Common myeloid progenitor, CD34-positive (primary cell): Measurements from ENCODE around the gene DOC2A.

Experiments used
- CTCF ChIA-PET: fragments of 350-600 bp; sonication (Branson Sonifier 250); formaldehyde crosslinking; loops from one replicate; lab custom pipeline; 2021; ENCODE audit warnings: antibody characterized with exemption; lab: Charles Lee
- POLR2A ChIA-PET: fragments of 350-600 bp; sonication (Branson Sonifier 250); formaldehyde crosslinking; loops from one replicate; lab custom pipeline; 2021; ENCODE audit warnings: antibody characterized with exemption; lab: Charles Lee
- DNase-seq, 3 donors: peaks; one replicate each; pipeline versions ENCODE4 v3.0.0 to v3.0.0-alpha.2; 2013
- H3K27ac ChIP-seq, 2 experiments: 1 replicate in 1 of 2; 2 replicates in 1 of 2; pipeline ENCODE4 v1.7.0; 2013; ENCODE audit warnings: inconsistent platforms in 2 of 2, low read length in 2 of 2, mild to moderate bottlenecking in 2 of 2, low read depth in 1 of 2, moderate library complexity in 1 of 2; ENCODE audit not compliant: severe bottlenecking in 2 of 2, insufficient read depth in 1 of 2, poor library complexity in 1 of 2
- H3K27me3 ChIP-seq, 5 experiments: replicated peaks in 2 of 5; 1 replicate in 3 of 5; 2 replicates in 2 of 5; pipeline versions ENCODE4 v1.6.1 to v1.7.0; 2013; ENCODE audit warnings: low read length in 4 of 5, mild to moderate bottlenecking in 2 of 5, moderate library complexity in 2 of 5, inconsistent platforms in 1 of 5; ENCODE audit not compliant: insufficient read depth in 5 of 5, control insufficient read depth in 4 of 5
- H3K36me3 ChIP-seq, 4 experiments: 1 replicate in 2 of 4; 2 replicates in 2 of 4; pipeline versions ENCODE4 v1.6.1 to v1.7.0; 2013; ENCODE audit warnings: low read length in 3 of 4, control low read depth in 1 of 4, mild to moderate bottlenecking in 1 of 4; ENCODE audit not compliant: control insufficient read depth in 4 of 4, insufficient read depth in 4 of 4
- H3K4me1 ChIP-seq, 4 experiments: 1 replicate in 3 of 4; 2 replicates in 1 of 4; pipeline versions ENCODE4 v1.6.1 to v1.7.1; 2013; ENCODE audit warnings: low read length in 3 of 4, mild to moderate bottlenecking in 3 of 4, control low read depth in 1 of 4, inconsistent platforms in 1 of 4, moderate library complexity in 1 of 4; ENCODE audit not compliant: control insufficient read depth in 4 of 4, insufficient read depth in 4 of 4; ENCODE audit errors: control extremely low read depth in 1 of 4
- H3K4me3 ChIP-seq, 7 experiments: 1 replicate in 4 of 7; 2 replicates in 3 of 7; pipeline versions ENCODE4 v1.5.1 to v1.7.0; 2013; ENCODE audit warnings: mild to moderate bottlenecking in 7 of 7, low read length in 6 of 7, moderate library complexity in 6 of 7, inconsistent platforms in 2 of 7, low read depth in 2 of 7, control low read depth in 1 of 7; ENCODE audit not compliant: insufficient read depth in 4 of 7, control insufficient read depth in 1 of 7; ENCODE audit errors: extremely low read depth in 1 of 7
- H3K9me3 ChIP-seq, 5 experiments: 1 replicate in 4 of 5; 2 replicates in 1 of 5; pipeline versions ENCODE4 v1.6.1 to v1.7.1; 2013; ENCODE audit warnings: low read length in 4 of 5, mild to moderate bottlenecking in 2 of 5, inconsistent platforms in 1 of 5, low read depth in 1 of 5, moderate library complexity in 1 of 5; ENCODE audit not compliant: control insufficient read depth in 4 of 5, insufficient read depth in 2 of 5; ENCODE audit errors: control extremely low read depth in 1 of 5
- WGBS: methylation state at CpG from one replicate; pipeline ENCODE4 v1.1.5; 2013; ENCODE audit not compliant: insufficient coverage; 5-methylcytosine and 5-hydroxymethylcytosine counted together

The DOC2A gene

DNA sequence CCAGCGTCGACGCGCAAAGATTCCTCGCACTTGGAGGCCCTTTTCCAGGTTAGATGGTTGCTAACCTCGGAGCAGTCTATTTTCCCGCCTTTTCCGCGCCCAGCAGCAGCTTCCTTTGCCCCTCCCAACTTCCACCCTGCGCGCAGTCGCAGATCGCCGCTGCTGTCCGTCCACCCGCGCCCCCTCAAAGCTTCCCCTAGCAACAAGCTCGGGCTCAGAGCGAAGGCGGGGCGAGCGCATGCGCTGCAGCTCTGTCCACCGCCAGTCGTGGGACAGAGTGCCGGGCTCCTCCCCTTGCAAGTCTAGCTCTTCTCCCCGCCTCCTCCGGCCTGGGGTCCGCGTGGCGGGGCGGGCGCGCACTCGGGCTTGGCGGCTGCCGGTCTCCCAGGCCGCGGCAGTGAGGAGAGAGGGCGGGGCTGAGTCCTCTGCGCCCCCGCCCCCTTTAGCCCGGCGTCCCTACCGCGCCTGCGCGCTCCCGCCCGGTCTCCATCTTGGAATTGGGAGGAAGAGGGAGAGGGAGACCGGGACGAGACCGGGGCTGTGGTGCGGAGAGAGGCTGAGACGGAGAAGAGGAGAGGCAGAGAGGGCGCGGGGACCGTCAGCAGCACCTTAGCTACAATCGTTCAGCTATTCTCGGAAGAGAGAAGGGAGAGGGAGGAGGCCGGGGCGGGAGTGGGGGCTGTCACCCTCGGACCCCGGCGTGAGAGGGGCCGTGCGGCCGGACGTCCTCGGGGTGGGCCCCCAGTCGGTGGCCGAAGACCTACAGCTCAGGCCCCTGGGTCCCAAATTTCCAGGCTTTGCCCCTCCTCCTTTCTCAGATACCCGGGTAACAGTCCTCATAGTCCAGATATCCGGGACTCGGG is 37.2 kb downstream of the DOC2A start, which contains the start of gene TAOK2:
TSS of gene TAOK2 (plus strand) at position 485 of the 863 bp plus-strand sequence. CDS start 3,905 bp downstream, outside the sequence.
- Histone ChIP-seq H3K27ac (peak within 1 kb of the TSS; percentile 80 to 87), H3K4me3 (peak within 1 kb of the TSS; percentile 86 to 98 (median 95)), H3K27me3 (no peaks in the 10 kb centered on the region), H3K4me1 (peaks cover 7 to 31% (median 26%) of the 10 kb centered on the region in 4 experiments), H3K36me3 (peaks cover 8 to 41% (median 28%) of the 10 kb centered on the region in 4 experiments), H3K9me3 (no peaks in the 10 kb centered on the region)
- CTCF ChIA-PET, result interaction anchor here (0.6 to 2.6 kb wide), 8 partner anchors 9 to 62 kb away, joined by 3 to 11 read pairs (median 3); partner anchors contain the start of genes HIRIP3, INO80E and TMEM219
- DNase-seq, result peak; percentile 99
- POLR2A ChIA-PET, result interaction anchor here (0.9 to 2.7 kb wide), 5 partner anchors 11 to 93 kb away, joined by 4 to 7 read pairs (median 5); partner anchors contain the start of genes ALDOA and INO80E
- WGBS, result 4% methylated on average over 58 of the region's 75 CpGs

DNA sequence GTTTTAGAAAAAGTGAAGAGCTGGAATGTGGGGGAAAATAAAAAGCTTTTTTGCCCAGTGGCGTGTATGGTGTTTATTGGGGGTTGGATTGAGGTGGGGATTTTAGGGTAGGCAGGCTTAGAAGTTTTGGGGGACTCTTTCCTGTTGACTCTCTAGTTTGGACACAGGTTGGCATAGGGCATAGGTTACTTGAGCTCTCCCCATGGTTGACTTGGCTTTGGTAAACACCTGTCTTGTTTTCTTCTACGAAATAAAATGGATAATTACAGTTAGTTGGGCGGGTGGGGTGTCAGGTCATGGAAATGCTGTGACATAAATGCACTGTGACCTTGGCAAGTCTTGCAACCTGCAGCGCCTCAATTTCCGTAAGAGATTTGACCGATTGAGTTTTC is 37.8 kb downstream of the DOC2A start:
- WGBS, result 74% methylated on average over 6 of the region's 6 CpGs
- ChIA-PET CTCF (interaction anchor here (0.6 to 2.6 kb wide), 8 partner anchors 8 to 61 kb away, joined by 3 to 11 read pairs (median 3); partner anchors contain the start of genes INO80E and TMEM219), POLR2A (interaction anchor here (0.9 to 2.7 kb wide), 6 partner anchors 10 to 94 kb away, joined by 3 to 7 read pairs (median 4); partner anchors contain the start of genes ALDOA and INO80E)
- H3K27me3 ChIP-seq, result no peaks in the 10 kb centered on the region
- peaks cover 7 to 31% (median 26%) of the 10 kb centered on the region in 4 experiments for H3K4me1 ChIP-seq
- no peak for DNase-seq
- no peak overlapping the region for H3K27ac ChIP-seq
- H3K36me3 ChIP-seq, result peaks cover 13 to 40% (median 26%) of the 10 kb centered on the region in 4 experiments
- H3K9me3 ChIP-seq, result no peaks in the 10 kb centered on the region
- H3K4me3 ChIP-seq, result peak overlapping the region in 1 of 7 experiments; percentile 5

DNA sequence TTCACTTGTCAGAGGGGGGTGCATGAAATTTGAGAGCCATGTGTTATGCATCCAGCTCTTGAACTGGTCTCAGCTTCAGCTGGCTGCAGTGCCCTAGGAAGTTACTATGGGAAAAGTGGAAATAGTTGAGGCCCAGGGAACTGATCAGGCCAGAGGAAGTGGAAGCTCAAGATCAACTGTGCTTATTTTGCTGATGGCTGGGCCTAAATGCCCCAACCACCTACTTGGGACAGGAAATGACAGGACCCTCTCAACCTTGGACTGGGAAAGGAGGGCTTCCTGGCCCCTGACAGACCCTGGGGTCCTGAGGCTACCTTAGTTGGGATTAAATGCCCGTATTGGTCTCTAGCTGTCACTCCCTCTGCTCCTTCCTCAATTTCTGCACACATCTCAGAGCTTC is 38.3 kb downstream of the DOC2A start:
- Histone ChIP-seq H3K4me1 (peaks cover 7 to 31% (median 26%) of the 10 kb centered on the region in 4 experiments), H3K36me3 (peaks cover 13 to 38% (median 24%) of the 10 kb centered on the region in 4 experiments), H3K27me3 (no peaks in the 10 kb centered on the region), H3K27ac (no peak overlapping the region), H3K4me3 (no peak overlapping the region), H3K9me3 (no peaks in the 10 kb centered on the region)
- DNase-seq, result no peak
- CTCF ChIA-PET, result interaction anchor here (1.0 to 2.6 kb wide), 5 partner anchors 10 to 61 kb away, joined by 3 to 11 read pairs (median 3); partner anchors contain the start of genes INO80E and TMEM219
- POLR2A ChIA-PET, result interaction anchor here (1.2 to 2.7 kb wide), 3 partner anchors 10 to 94 kb away, joined by 3 to 7 read pairs (median 4); no protein-coding TSS in a partner anchor
- WGBS, result 80% methylated on average over 1 of the region's 1 CpG

DNA sequence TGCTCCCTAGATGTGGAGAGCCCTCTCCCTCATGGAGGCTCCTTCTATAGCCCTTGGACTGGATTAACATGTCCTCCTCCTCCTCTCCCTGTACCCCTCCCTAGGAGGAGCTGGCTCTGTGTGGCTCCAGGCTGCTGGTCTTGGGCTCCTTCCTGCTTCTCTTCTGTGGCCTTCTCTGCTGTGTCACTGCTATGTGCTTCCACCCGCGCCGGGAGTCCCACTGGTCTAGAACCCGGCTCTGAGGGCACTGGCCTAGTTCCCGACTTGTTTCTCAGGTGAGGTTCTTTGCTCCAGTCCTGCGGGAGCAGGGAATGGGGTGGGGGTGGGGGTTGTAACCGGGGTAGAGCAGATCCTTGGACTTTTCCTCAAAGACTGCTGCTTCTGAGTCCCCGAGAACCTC is 39.5 kb downstream of the DOC2A start:
- Histone ChIP-seq H3K36me3 (peaks cover 13 to 34% (median 24%) of the 10 kb centered on the region in 4 experiments), H3K27ac (no peak overlapping the region), H3K27me3 (no peaks in the 10 kb centered on the region), H3K4me1 (peaks cover 7 to 27% (median 21%) of the 10 kb centered on the region in 4 experiments), H3K4me3 (no peak overlapping the region), H3K9me3 (no peaks in the 10 kb centered on the region)
- POLR2A ChIA-PET, result interaction anchor here (0.6 kb wide), 1 partner anchor 62 kb away, joined by 3 read pairs; no protein-coding TSS in a partner anchor
- 100% methylated on average over 4 of the region's 8 CpGs for WGBS
- CTCF ChIA-PET, result interaction anchor here (0.7 to 2.6 kb wide), 2 partner anchors 9 to 21 kb away, joined by 3 to 11 read pairs; partner anchors contain the start of gene TMEM219
- no peak for DNase-seq

DNA sequence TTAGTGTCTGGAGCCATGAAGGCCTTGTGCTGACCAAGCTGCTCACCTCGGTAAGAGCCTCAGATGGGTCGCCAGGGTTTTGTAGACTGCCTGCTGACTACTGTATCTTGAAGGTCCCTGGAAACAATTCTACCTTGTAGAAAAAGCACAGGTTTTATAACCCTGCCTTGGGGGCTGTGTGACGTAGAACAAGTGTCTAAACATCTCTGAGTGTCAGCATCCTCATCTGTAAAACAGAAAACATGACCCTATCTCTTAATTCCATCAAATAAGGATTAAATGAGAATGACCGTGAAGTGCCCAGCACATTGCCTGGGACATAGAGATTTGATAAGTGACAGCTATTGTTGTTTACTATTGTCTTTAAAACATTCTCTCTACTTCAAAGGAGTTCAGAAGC is 42.6 kb downstream of the DOC2A start:
- CTCF ChIA-PET, result no interaction called here
- Histone ChIP-seq H3K4me1 (peaks cover 0 to 2% (median under 1%) of the 10 kb centered on the region in 4 experiments), H3K36me3 (peaks cover 13 to 36% (median 24%) of the 10 kb centered on the region in 4 experiments), H3K9me3 (no peaks in the 10 kb centered on the region), H3K4me3 (no peak overlapping the region), H3K27ac (no peak overlapping the region), H3K27me3 (no peaks in the 10 kb centered on the region)
- POLR2A ChIA-PET, result interaction anchor here (0.7 kb wide), 1 partner anchor 8 kb away, joined by 4 read pairs; no protein-coding TSS in a partner anchor
- WGBS, result 93% methylated on average over 3 of the region's 4 CpGs
- DNase-seq, result no peak

DNA sequence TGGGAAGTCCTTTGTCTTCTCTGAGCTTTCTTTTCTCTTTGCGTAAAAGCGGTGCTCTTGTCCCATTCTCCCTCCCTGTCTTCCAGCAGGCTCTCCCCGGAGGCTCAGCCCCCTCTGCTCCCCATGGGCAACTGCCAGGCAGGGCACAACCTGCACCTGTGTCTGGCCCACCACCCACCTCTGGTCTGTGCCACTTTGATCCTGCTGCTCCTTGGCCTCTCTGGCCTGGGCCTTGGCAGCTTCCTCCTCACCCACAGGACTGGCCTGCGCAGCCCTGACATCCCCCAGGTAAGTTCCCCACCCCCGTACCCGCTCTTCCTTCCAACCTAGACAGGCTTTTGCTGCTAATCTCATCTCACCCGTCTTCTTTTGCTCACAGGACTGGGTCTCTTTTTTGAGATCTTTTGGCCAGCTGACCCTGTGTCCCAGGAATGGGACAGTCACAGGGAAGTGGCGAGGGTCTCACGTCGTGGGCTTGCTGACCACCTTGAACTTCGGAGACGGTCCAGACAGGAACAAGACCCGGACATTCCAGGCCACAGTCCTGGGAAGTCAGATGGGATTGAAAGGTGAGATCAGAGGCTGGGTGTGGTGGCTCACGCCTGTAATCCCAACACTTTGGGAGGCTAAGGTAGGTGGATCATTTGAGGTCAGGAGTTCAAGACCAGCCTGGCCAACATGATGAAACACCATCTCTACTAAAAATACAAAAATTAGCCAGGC is 47.6 kb downstream of the DOC2A start:
- WGBS, result 94% methylated on average over 12 of the region's 14 CpGs
- Histone ChIP-seq H3K27ac (peak overlapping the region in 1 of 2 experiments; percentile 82), H3K36me3 (peaks cover 2 to 10% (median 5%) of the 10 kb centered on the region in 4 experiments), H3K9me3 (no peaks in the 10 kb centered on the region), H3K4me3 (peak overlapping the region in 5 of 7 experiments; percentile 73 to 91 (median 88)), H3K27me3 (no peaks in the 10 kb centered on the region), H3K4me1 (peaks cover 7 to 19% (median 15%) of the 10 kb centered on the region in 4 experiments)
- DNase-seq, result no peak
- ChIA-PET CTCF (interaction anchor here (0.7 to 1.9 kb wide), 3 partner anchors 9 to 42 kb away, joined by 3 to 12 read pairs (median 11); partner anchors contain the start of genes KCTD13 and TAOK2), POLR2A (interaction anchor here (0.6 to 1.1 kb wide), 3 partner anchors 10 to 46 kb away, joined by 4 to 7 read pairs (median 5); partner anchors contain the start of genes KCTD13 and TAOK2)
